Natural killer cell (primary cell): Measurements from ENCODE around the gene HS3ST3B1. TPM values are rescaled to one million over a fixed set of nuclear protein-coding genes. Genes with fewer than 3 reads are reported as not detected.

Source experiments
- ATAC-seq, 3 donors: fragments of 150-1000 bp in 2 of 3; fragments of 200-7000 bp in 1 of 3; cut with Tn5 transposase; 1 replicate in 1 of 3; 2 replicates in 2 of 3; pipeline ENCODE4 v1.10.0; 2021; ENCODE audit warnings: mild to moderate bottlenecking in 2 of 3, moderate library complexity in 2 of 3
- DNase-seq, 2 donors: peaks; one replicate each; pipeline versions ENCODE4 v3.0.0 to v3.0.0-alpha.2; 2013 to 2021; ENCODE audit warnings: mixed read lengths in 1 of 2
- H3K27ac ChIP-seq: one replicate; pipeline ENCODE4 v1.5.1; 2013; ENCODE audit warnings: mild to moderate bottlenecking, low read length
- H3K27me3 ChIP-seq: one replicate; pipeline ENCODE4 v1.6.1; 2013; ENCODE audit warnings: low read length; ENCODE audit not compliant: control insufficient read depth, insufficient read depth
- H3K36me3 ChIP-seq: one replicate; pipeline ENCODE4 v1.6.1; 2013; ENCODE audit warnings: low read length; ENCODE audit not compliant: control insufficient read depth, insufficient read depth
- H3K4me1 ChIP-seq: one replicate; pipeline ENCODE4 v1.6.1; 2013; ENCODE audit warnings: low read length; ENCODE audit not compliant: control insufficient read depth, insufficient read depth
- H3K4me3 ChIP-seq: one replicate; pipeline ENCODE4 v1.5.1; 2013; ENCODE audit warnings: low read length
- H3K9me3 ChIP-seq: one replicate; pipeline ENCODE4 v1.6.1; 2013; ENCODE audit warnings: low read length; ENCODE audit not compliant: control insufficient read depth, insufficient read depth
- H3K27ac Mint-ChIP-seq, 2 donors: one replicate each; pipeline ENCODE4 v1.8.0; 2022; ENCODE audit warnings: mild to moderate bottlenecking in 2 of 2, mixed read lengths in 2 of 2, moderate library complexity in 1 of 2
- H3K27me3 Mint-ChIP-seq, 2 donors: one replicate each; pipeline ENCODE4 v1.8.0; 2022; ENCODE audit warnings: low read depth in 2 of 2, mixed read lengths in 2 of 2
- H3K36me3 Mint-ChIP-seq: one replicate; pipeline ENCODE4 v1.8.0; 2022; ENCODE audit warnings: mixed read lengths
- H3K4me1 Mint-ChIP-seq, 2 donors: one replicate each; pipeline ENCODE4 v1.8.0; 2022; ENCODE audit warnings: mixed read lengths in 2 of 2
- H3K4me3 Mint-ChIP-seq: one replicate; pipeline ENCODE4 v1.8.0; 2022; ENCODE audit warnings: mild to moderate bottlenecking, moderate library complexity, mixed read lengths
- H3K9me3 Mint-ChIP-seq, 2 donors: one replicate each; pipeline ENCODE4 v1.8.0; 2022; ENCODE audit warnings: mixed read lengths in 2 of 2
- WGBS: methylation state at CpG from one replicate; pipeline ENCODE4 v1.1.7; 2013; ENCODE audit warnings: missing lambda C conversion rate; ENCODE audit not compliant: insufficient coverage; 5-methylcytosine and 5-hydroxymethylcytosine counted together
- intact Hi-C: fragments of 100-400 bp; cut with micrococcal nuclease; formaldehyde crosslinking; loops from one replicate; pipeline ENCODE4 v1.14.2; 2022
- total RNA-seq, 4 donors: library from RNA; stranded (reverse); fragments of 120-200 nt in 1 of 4; gene quantifications; one replicate each; pipeline versions ENCODE4 v1.2.3 to v1.2.4, GENCODE V29; 2013 to 2022
- TF ChIP-seq, protein P1 (sequence below): fragments of 200-600 bp; IDR thresholded peaks from one replicate; pipeline ENCODE4 v1.8.0; 2022; ENCODE audit warnings: antibody characterized with exemption

Gene HS3ST3B1
- total RNA-seq, 3 donors from 2014 or later (not counting 1 experiment from before 2014, with no cell fraction given) = 14.1 to 18.6 (median 17.1) TPM

DNA sequence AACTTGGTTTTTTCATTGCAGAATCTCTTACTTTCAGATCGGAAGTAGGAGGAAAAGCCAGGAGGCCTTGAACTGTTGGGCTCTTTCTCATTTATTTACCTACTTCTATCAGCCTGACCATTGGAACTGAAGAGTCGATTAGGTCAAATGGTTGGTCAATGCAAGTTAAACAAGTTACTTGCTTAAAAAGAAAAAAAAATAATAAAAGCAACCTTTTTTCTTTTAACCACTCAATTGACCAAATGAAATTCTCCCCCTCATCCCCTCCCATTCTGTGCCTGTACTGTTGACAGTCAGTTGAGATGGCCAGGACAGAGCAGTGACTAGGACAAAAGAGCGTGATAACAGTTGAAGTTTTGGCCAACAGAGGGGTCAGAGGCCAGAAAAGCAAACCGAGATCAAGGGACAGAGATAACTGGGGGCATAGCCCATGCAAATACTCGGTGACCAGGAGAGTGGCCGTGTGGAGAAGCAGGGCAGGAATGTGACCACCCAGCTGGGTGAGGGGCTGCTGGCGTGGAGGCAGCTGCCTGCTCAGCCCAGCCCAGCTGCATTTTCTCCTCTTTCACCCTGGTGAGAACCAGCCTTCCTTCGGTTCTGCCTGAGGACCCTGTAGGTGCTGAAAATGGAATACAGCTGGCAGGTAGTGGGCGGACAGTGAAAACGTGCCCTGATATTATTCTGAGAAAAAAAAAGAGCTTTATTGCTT is 72.2 kb downstream of the HS3ST3B1 start:
- no peak for ATAC-seq
- no peaks in the 10 kb centered on the region for H3K36me3 Mint-ChIP-seq
- peaks cover 0 to 5% of the 10 kb centered on the region in 2 donors for H3K4me1 Mint-ChIP-seq
- H3K4me3 Mint-ChIP-seq = no peak overlapping the region
- H3K27ac Mint-ChIP-seq = no peak overlapping the region
- Histone ChIP-seq H3K36me3 (no peaks in the 10 kb centered on the region), H3K4me1 (no peaks in the 10 kb centered on the region), H3K9me3 (no peaks in the 10 kb centered on the region), H3K4me3 (no peak overlapping the region), H3K27me3 (no peaks in the 10 kb centered on the region), H3K27ac (no peak overlapping the region)
- H3K27me3 Mint-ChIP-seq = peaks cover 6 to 16% of the 10 kb centered on the region in 2 donors
- WGBS = 90% methylated on average over 9 of the region's 10 CpGs
- no peaks in the 10 kb centered on the region for H3K9me3 Mint-ChIP-seq
- TF ChIP-seq, protein P1, sequence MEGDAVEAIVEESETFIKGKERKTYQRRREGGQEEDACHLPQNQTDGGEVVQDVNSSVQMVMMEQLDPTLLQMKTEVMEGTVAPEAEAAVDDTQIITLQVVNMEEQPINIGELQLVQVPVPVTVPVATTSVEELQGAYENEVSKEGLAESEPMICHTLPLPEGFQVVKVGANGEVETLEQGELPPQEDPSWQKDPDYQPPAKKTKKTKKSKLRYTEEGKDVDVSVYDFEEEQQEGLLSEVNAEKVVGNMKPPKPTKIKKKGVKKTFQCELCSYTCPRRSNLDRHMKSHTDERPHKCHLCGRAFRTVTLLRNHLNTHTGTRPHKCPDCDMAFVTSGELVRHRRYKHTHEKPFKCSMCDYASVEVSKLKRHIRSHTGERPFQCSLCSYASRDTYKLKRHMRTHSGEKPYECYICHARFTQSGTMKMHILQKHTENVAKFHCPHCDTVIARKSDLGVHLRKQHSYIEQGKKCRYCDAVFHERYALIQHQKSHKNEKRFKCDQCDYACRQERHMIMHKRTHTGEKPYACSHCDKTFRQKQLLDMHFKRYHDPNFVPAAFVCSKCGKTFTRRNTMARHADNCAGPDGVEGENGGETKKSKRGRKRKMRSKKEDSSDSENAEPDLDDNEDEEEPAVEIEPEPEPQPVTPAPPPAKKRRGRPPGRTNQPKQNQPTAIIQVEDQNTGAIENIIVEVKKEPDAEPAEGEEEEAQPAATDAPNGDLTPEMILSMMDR = no peak
- intact Hi-C loops = no loop called here
- DNase-seq = no peak

DNA sequence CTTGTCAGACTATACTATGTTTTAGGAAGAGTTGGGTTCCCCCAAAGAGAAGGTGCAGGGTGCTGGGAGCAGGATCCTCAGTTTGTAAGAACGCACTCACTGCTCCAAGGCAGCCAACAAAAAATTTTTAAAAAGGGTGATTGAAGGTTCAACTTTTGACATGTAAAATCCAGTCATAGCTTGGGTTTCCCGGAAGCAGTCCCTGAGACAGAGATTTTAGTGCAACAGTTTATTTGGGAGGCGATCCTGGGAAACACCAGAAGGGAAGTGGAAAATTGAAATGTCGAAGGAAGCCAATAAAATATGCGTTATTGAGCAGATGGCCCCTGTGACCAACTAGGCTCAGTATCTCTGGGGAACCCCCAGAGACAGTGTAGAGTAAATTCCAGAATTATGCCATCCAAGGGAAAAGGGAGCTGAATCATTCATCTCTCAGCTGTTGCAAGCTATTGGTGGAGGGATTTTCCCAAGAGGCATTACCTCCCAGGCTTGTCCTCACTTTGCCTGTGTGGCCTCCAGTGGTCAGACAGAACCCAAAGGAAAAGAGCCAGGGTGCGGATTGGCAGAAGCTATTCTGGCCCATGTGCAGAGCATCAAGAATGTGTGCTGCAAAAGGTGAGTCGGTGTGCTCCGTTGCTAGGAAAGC is 72.9 kb downstream of the HS3ST3B1 start:
- peaks cover under 1 to 5% of the 10 kb centered on the region in 2 donors for H3K4me1 Mint-ChIP-seq
- Histone ChIP-seq H3K4me1 (peaks cover under 1% of the 10 kb centered on the region), H3K4me3 (no peak overlapping the region), H3K36me3 (no peaks in the 10 kb centered on the region), H3K27me3 (no peaks in the 10 kb centered on the region), H3K27ac (no peak overlapping the region), H3K9me3 (no peaks in the 10 kb centered on the region)
- no peak overlapping the region for H3K27ac Mint-ChIP-seq
- peaks cover 6 to 16% of the 10 kb centered on the region in 2 donors for H3K27me3 Mint-ChIP-seq
- no peak overlapping the region for H3K4me3 Mint-ChIP-seq
- 90% methylated on average over 8 of the region's 8 CpGs for WGBS
- TF ChIP-seq, protein P1 = no peak
- H3K36me3 Mint-ChIP-seq = no peaks in the 10 kb centered on the region
- intact Hi-C loops = no loop called here
- DNase-seq = no peak
- no peaks in the 10 kb centered on the region for H3K9me3 Mint-ChIP-seq
- no peak for ATAC-seq

DNA sequence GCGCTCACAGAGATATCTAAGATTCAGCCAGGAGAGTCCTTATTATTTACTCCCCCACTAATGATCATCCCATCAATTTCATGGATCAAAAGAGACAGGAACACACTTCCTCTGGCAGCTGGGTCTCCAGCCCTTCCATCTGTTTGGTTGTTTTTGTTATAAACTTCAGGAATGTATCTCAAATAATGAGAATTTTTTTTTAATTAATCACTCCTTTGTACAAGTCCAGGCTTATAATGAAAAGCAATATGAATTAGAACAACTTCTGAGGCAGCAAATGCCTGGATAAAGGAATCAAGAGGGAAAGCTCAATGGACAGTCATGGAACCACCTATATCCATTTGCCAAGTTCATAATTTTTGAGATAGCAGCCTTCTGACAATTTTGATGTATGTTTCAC is 73.4 kb downstream of the HS3ST3B1 start:
- no peak for DNase-seq
- Mint-ChIP-seq H3K4me1 (peaks cover 6 to 11% of the 10 kb centered on the region in 2 donors), H3K27ac (no peak overlapping the region), H3K27me3 (peaks cover 6 to 15% of the 10 kb centered on the region in 2 donors), H3K4me3 (no peak overlapping the region), H3K9me3 (no peaks in the 10 kb centered on the region), H3K36me3 (no peaks in the 10 kb centered on the region)
- no peaks in the 10 kb centered on the region for H3K36me3 ChIP-seq
- WGBS = 100% methylated on average over 1 of the region's 1 CpG
- intact Hi-C loops = no loop called here
- no peaks in the 10 kb centered on the region for H3K27me3 ChIP-seq
- H3K27ac ChIP-seq = no peak overlapping the region
- no peak overlapping the region for H3K4me3 ChIP-seq
- no peaks in the 10 kb centered on the region for H3K9me3 ChIP-seq
- TF ChIP-seq, protein P1 = no peak
- ATAC-seq = no peak
- H3K4me1 ChIP-seq = peaks cover 6% of the 10 kb centered on the region
